CD4-positive, alpha-beta memory T cell (primary cell): ENCODE results near the gene RYR1. TPM values are rescaled to one million over a fixed set of nuclear protein-coding genes. Genes with fewer than 3 reads are reported as not detected.

Source experiments
- CTCF ChIA-PET: fragments of 350-600 bp; sonication (Branson Sonifier 250); formaldehyde crosslinking; loops from one replicate; lab custom pipeline; 2021; ENCODE audit warnings: inconsistent platforms; ENCODE audit not compliant: partially characterized antibody; lab: Charles Lee
- POLR2A ChIA-PET: fragments of 350-600 bp; sonication (Branson Sonifier 250); formaldehyde crosslinking; loops from one replicate; lab custom pipeline; 2021; ENCODE audit not compliant: partially characterized antibody; lab: Charles Lee
- DNase-seq, 5 donors: peaks; one replicate each; pipeline versions ENCODE4 v3.0.0 to v3.0.0-alpha.2; 2020 to 2022; ENCODE audit warnings: mixed read lengths in 1 of 5
- H3K27ac ChIP-seq: one replicate; pipeline ENCODE4 v1.7.0; 2013; ENCODE audit warnings: low read depth, low read length
- H3K27me3 ChIP-seq: 2 replicates; pipeline ENCODE4 v1.7.0; 2013; ENCODE audit warnings: mild to moderate bottlenecking, low read length, moderate library complexity; ENCODE audit not compliant: insufficient read depth
- H3K36me3 ChIP-seq: 2 replicates; pipeline ENCODE4 v1.7.0; 2013; ENCODE audit warnings: mild to moderate bottlenecking, low read length, moderate library complexity; ENCODE audit not compliant: insufficient read depth
- H3K4me1 ChIP-seq: 2 replicates; pipeline ENCODE4 v1.7.0; 2013; ENCODE audit warnings: mild to moderate bottlenecking, low read length, moderate library complexity; ENCODE audit not compliant: insufficient read depth
- H3K4me3 ChIP-seq, 2 donors: one replicate each; pipeline ENCODE4 v1.7.0; 2013; ENCODE audit warnings: low read length in 2 of 2, mild to moderate bottlenecking in 1 of 2
- H3K9me3 ChIP-seq, 2 donors: one replicate each; pipeline ENCODE4 v1.7.0; 2013; ENCODE audit warnings: low read length in 2 of 2, control low read depth in 1 of 2; ENCODE audit not compliant: control insufficient read depth in 1 of 2
- H3K27ac Mint-ChIP-seq, 7 donors: one replicate each; pipeline ENCODE4 v1.8.0; 2020 to 2021; ENCODE audit warnings: mixed read lengths in 7 of 7, mild to moderate bottlenecking in 6 of 7, inconsistent platforms in 3 of 7, moderate library complexity in 3 of 7
- H3K27me3 Mint-ChIP-seq, 2 donors: one replicate each; pipeline ENCODE4 v1.8.0; 2020 to 2021; ENCODE audit warnings: mixed read lengths in 2 of 2
- H3K36me3 Mint-ChIP-seq, 2 donors: one replicate each; pipeline ENCODE4 v1.8.0; 2020 to 2021; ENCODE audit warnings: mixed read lengths in 2 of 2, inconsistent platforms in 1 of 2, mild to moderate bottlenecking in 1 of 2
- H3K4me1 Mint-ChIP-seq, 4 donors: one replicate each; pipeline ENCODE4 v1.8.0; 2020 to 2021; ENCODE audit warnings: mixed read lengths in 4 of 4, mild to moderate bottlenecking in 1 of 4
- H3K4me3 Mint-ChIP-seq, 8 donors: one replicate each; pipeline ENCODE4 v1.8.0; 2020 to 2021; ENCODE audit warnings: mixed read lengths in 8 of 8, mild to moderate bottlenecking in 7 of 8, moderate library complexity in 6 of 8, inconsistent platforms in 3 of 8
- H3K9me3 Mint-ChIP-seq, 8 donors: one replicate each; pipeline ENCODE4 v1.8.0; 2020 to 2021; ENCODE audit warnings: mixed read lengths in 8 of 8, mild to moderate bottlenecking in 5 of 8, inconsistent platforms in 3 of 8, moderate library complexity in 1 of 8
- intact Hi-C: fragments of 100-400 bp; cut with micrococcal nuclease; formaldehyde crosslinking; loops from one replicate; pipeline ENCODE4 v1.15.1; 2023
- polyA plus RNA-seq, 2 donors: library from polyadenylated mRNA; unstranded; fragments of 300-500 nt; fragmentation: Illumina TruSeq; gene quantifications; one replicate each; pipeline ENCODE4 v1.2.3, GENCODE V29; 2021
- total RNA-seq, 2 experiments: library from RNA; stranded (reverse); gene quantifications; one replicate each; pipeline ENCODE4 v1.2.3, GENCODE V29; 2021

The RYR1 gene
- total and polyA plus RNA-seq, 4 experiments from 2014 or later = 0.02 to 6.2 (median 2.7) TPM

GRCh38 chr19:38615007-38615581 is 181.6 kb downstream of the RYR1 start:
- Mint-ChIP-seq H3K27me3 (no peaks in the 10 kb centered on the region), H3K9me3 (peaks cover 0 to 2% (median 0%) of the 10 kb centered on the region in 8 donors), H3K4me3 (peak overlapping the region; percentile 46 to 93 (median 76)), H3K27ac (peak overlapping the region; percentile 48 to 94 (median 83)), H3K36me3 (peaks cover 32 to 73% of the 10 kb centered on the region in 2 donors), H3K4me1 (peaks cover 30 to 68% (median 52%) of the 10 kb centered on the region in 4 donors)
- intact Hi-C loops = loop anchor here (10.0 kb wide), 1 partner anchor 240 kb away; the partner anchor contains the start of gene PSMD8
- H3K27me3 ChIP-seq = no peaks in the 10 kb centered on the region
- no peak overlapping the region for H3K4me3 ChIP-seq
- no peak for DNase-seq
- no peaks in the 10 kb centered on the region for H3K9me3 ChIP-seq
- ChIA-PET POLR2A (interaction anchor here (1.1 kb wide), 1 partner anchor 19 kb away, joined by 4 read pairs; no protein-coding TSS in a partner anchor), CTCF (interaction anchor here (0.8 to 1.7 kb wide), 2 partner anchors 57 to 70 kb away, joined by 3 read pairs; no protein-coding TSS in a partner anchor)
- H3K36me3 ChIP-seq = peaks cover 34% of the 10 kb centered on the region
- H3K4me1 ChIP-seq = peaks cover 60% of the 10 kb centered on the region
- H3K27ac ChIP-seq = no peak overlapping the region

GRCh38 chr19:38616265-38616664 is 182.8 kb downstream of the RYR1 start:
- CTCF ChIA-PET = interaction anchor here (1.4 to 6.6 kb wide), 4 partner anchors 19 to 213 kb away, joined by 6 to 55 read pairs (median 16); partner anchors contain the start of gene FAM98C

GRCh38 chr19:38617283-38617763 is 183.8 kb downstream of the RYR1 start:
- intact Hi-C loops = loop anchor here (10.0 kb wide), 1 partner anchor 243 kb away; the partner anchor contains the start of gene PSMD8
- H3K9me3 ChIP-seq = no peaks in the 10 kb centered on the region
- peak overlapping the region; percentile 90 for H3K27ac ChIP-seq
- DNase-seq = peak in 2 of 5 donors; percentile 12 to 14
- H3K4me1 ChIP-seq = peaks cover 64% of the 10 kb centered on the region
- CTCF ChIA-PET = interaction anchor here (0.6 to 6.6 kb wide), 10 partner anchors 12 to 313 kb away, joined by 3 to 55 read pairs (median 10); partner anchors contain the start of genes FAM98C, MRPS12 and SARS2
- H3K36me3 ChIP-seq = peaks cover 41% of the 10 kb centered on the region
- H3K27me3 ChIP-seq = no peaks in the 10 kb centered on the region
- Mint-ChIP-seq H3K27me3 (no peaks in the 10 kb centered on the region), H3K27ac (peak overlapping the region; percentile 93 to 100 (median 99)), H3K36me3 (peaks cover 31 to 72% of the 10 kb centered on the region in 2 donors), H3K9me3 (peaks cover 0 to 2% (median 0%) of the 10 kb centered on the region in 8 donors), H3K4me3 (peak overlapping the region; percentile 95 to 100 (median 100)), H3K4me1 (peaks cover 34 to 71% (median 51%) of the 10 kb centered on the region in 4 donors)
- POLR2A ChIA-PET = interaction anchor here (0.9 to 3.3 kb wide), 22 partner anchors 10 to 233 kb away, joined by 3 to 36 read pairs (median 6); partner anchors contain the start of genes ACTN4, FAM98C and HNRNPL
- H3K4me3 ChIP-seq = peak overlapping the region; percentile 97 to 99

More at GRCh38 chr19:38616265-38616664, 182.8 kb downstream of the RYR1 start:
- Histone ChIP-seq H3K27ac (peak overlapping the region; percentile 90), H3K36me3 (peaks cover 34% of the 10 kb centered on the region), H3K27me3 (no peaks in the 10 kb centered on the region), H3K4me3 (peak overlapping the region; percentile 24 to 99), H3K9me3 (no peaks in the 10 kb centered on the region), H3K4me1 (peaks cover 64% of the 10 kb centered on the region)
- DNase-seq = no peak
- Mint-ChIP-seq H3K27me3 (no peaks in the 10 kb centered on the region), H3K9me3 (peaks cover 0 to 2% (median 0%) of the 10 kb centered on the region in 8 donors), H3K36me3 (peaks cover 23 to 68% of the 10 kb centered on the region in 2 donors), H3K27ac (peak overlapping the region; percentile 93 to 100 (median 99)), H3K4me1 (peaks cover 34 to 69% (median 51%) of the 10 kb centered on the region in 4 donors), H3K4me3 (peak overlapping the region; percentile 95 to 100 (median 100))
- intact Hi-C loops = loop anchor here (10.0 kb wide), 1 partner anchor 241 kb away; the partner anchor contains the start of gene PSMD8
- POLR2A ChIA-PET = interaction anchor here (0.7 to 1.5 kb wide), 3 partner anchors 8 to 212 kb away, joined by 3 to 5 read pairs (median 4); no protein-coding TSS in a partner anchor

GRCh38 chr19:38617764-38618589 is 184.5 kb downstream of the RYR1 start, which contains the start of gene MAP4K1:
MAP4K1 (minus strand) TSS chr19:38617953; CDS start chr19:38617895, 58 bp downstream.
- DNase-seq = peak; percentile 59 to 84 (median 65)
- peak within 1 kb of the TSS; percentile 95 to 100 (median 100) for H3K4me3 Mint-ChIP-seq
- H3K27me3 Mint-ChIP-seq = no peaks in the 10 kb centered on the region
- Histone ChIP-seq H3K27me3 (no peaks in the 10 kb centered on the region), H3K4me1 (peaks cover 64% of the 10 kb centered on the region), H3K27ac (peak within 1 kb of the TSS; percentile 90), H3K4me3 (peak within 1 kb of the TSS; percentile 97 to 99), H3K36me3 (peaks cover 40% of the 10 kb centered on the region), H3K9me3 (no peaks in the 10 kb centered on the region)
- CTCF ChIA-PET = interaction anchor here (0.6 to 6.6 kb wide), 19 partner anchors 11 to 315 kb away, joined by 3 to 55 read pairs (median 4); partner anchors contain the start of genes FAM98C, MRPS12 and SARS2
- no peaks in the 10 kb centered on the region for H3K9me3 Mint-ChIP-seq
- intact Hi-C loops = loop anchor here (1.0 to 10.0 kb wide), 4 partner anchors 61 to 243 kb away; partner anchors contain the start of genes FAM98C and PSMD8
- peaks cover 26 to 74% of the 10 kb centered on the region in 2 donors for H3K36me3 Mint-ChIP-seq
- peak within 1 kb of the TSS; percentile 93 to 100 (median 99) for H3K27ac Mint-ChIP-seq
- H3K4me1 Mint-ChIP-seq = peaks cover 33 to 67% (median 50%) of the 10 kb centered on the region in 4 donors
- POLR2A ChIA-PET = interaction anchor here (0.9 to 3.3 kb wide), 35 partner anchors 10 to 313 kb away, joined by 3 to 36 read pairs (median 6); partner anchors contain the start of genes ACTN4, FAM98C, GGN and HNRNPL

- Histone ChIP-seq H3K27me3 (no peaks in the 10 kb centered on the region), H3K4me1 (peaks cover 57% of the 10 kb centered on the region), H3K4me3 (peak within 1 kb of the TSS; percentile 97 to 99), H3K36me3 (peaks cover 41% of the 10 kb centered on the region), H3K9me3 (no peaks in the 10 kb centered on the region), H3K27ac (peak within 1 kb of the TSS; percentile 90)
- CTCF ChIA-PET = interaction anchor here (0.6 to 6.6 kb wide), 17 partner anchors 11 to 358 kb away, joined by 3 to 55 read pairs (median 4); partner anchors contain the start of genes ECH1, FAM98C, MRPS12 and SARS2
- Mint-ChIP-seq H3K36me3 (peaks cover 21 to 73% of the 10 kb centered on the region in 2 donors), H3K4me3 (peak within 1 kb of the TSS; percentile 95 to 100 (median 100)), H3K9me3 (no peaks in the 10 kb centered on the region), H3K27ac (peak within 1 kb of the TSS; percentile 93 to 100 (median 99)), H3K27me3 (no peaks in the 10 kb centered on the region), H3K4me1 (peaks cover 28 to 60% (median 45%) of the 10 kb centered on the region in 4 donors)
- intact Hi-C loops = loop anchor here (1.0 to 10.0 kb wide), 7 partner anchors 16 to 281 kb away; partner anchors contain the start of genes FAM98C, NFKBIB, PSMD8 and SIRT2
- peak; percentile 95 to 97 (median 96) for DNase-seq
- POLR2A ChIA-PET = interaction anchor here (0.7 to 3.3 kb wide), 34 partner anchors 9 to 312 kb away, joined by 3 to 36 read pairs (median 6); partner anchors contain the start of genes ACTN4, FAM98C, GGN and HNRNPL
These were observed 185.3 kb downstream of the RYR1 start, which contains the start of gene EIF3K for GRCh38 chr19:38618590-38619360. EIF3K (plus strand) TSS chr19:38619188; CDS start chr19:38619269, 81 bp downstream.
